Measurements from ENCODE around the gene NR0B2.
A peak's percentile ranks its signal among the peaks of the same experiment; 100 is the strongest.
"Not testable (repeated sequence)": the region's sequence is repeated elsewhere in the genome, so short reads cannot be mapped to it uniquely, and the experiment has no call there.

Gene NR0B2

DNA sequence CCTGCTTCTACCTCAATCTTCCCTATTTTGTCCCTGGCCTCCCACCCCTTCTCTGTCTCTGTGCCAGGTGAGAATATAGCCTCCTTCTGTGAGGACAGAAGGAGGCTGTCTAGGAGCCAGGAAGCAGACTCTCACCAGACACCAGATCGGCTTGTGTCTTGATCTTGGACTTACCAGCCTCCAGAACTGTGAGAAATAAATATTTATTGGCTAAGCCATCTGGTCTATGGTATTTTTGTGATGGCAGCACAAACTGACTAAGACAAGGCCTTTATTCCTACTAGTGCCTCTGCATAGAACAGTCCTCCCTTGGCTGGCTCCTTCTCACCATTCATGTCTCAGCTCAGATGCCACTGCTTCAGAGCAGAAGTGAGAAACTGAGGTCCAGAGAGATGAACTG is 25.5 kb downstream of the NR0B2 start:
- DNase-seq = no peak

DNA sequence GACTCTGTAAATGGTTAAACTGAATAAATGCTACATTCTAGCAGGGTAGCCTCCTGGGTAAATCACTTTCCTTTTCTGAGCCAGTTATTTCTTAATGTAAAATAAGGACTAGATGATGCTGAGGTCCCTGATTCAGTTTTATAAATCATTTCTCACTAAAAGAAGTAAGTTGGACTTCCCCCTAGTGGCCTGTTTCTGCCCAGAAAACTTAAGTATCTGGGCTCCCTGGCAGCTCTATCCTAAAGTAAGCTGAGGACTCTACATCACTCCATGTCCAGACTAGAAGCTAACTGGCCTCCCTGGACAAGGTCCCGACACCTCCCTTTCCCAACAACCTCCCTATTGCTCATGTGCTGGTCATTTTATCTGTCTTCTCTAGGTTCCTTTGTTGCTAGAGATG is 26.6 kb downstream of the NR0B2 start:
- DNase-seq = no peak

DNA sequence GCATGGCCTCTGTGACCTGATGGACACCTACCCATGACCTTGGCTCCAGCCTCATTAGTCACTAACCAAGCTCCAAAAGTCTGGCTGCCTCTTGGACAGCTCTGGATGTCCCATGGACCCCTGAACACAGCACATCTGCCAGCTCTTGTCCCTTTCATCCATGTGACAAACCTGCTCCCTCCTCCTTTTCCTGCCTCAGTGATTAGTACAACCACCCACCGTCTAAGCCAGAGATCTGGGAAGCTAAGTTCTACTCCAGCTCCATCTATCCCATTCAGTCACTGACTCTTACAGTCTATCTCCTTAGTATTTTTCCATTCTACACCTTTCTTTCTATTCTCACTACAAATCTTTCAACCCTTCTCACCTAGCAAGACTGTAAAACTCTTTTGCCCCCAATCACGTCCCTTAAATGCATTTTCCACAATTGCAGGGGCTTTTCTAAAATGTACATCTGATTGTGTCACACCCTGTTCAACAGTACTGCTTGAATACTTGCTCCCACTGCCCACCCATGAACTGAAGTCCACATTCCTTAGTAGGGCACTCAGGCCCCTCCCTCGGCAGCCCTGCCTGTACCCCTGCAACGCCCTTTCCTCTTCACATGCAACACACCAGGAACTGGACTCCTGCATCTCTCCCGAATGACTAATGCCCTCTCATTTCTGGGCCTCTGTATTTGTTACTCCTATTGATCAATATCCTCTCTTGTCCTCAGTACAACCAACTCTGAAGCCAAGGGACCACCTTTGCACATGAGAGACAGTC is 30.9 kb downstream of the NR0B2 start:
- DNase-seq = no peak

GRCh38 chr1:26881611-26882010 is 32.2 kb downstream of the NR0B2 start:
- DNase-seq = not testable (repeated sequence)

DNA sequence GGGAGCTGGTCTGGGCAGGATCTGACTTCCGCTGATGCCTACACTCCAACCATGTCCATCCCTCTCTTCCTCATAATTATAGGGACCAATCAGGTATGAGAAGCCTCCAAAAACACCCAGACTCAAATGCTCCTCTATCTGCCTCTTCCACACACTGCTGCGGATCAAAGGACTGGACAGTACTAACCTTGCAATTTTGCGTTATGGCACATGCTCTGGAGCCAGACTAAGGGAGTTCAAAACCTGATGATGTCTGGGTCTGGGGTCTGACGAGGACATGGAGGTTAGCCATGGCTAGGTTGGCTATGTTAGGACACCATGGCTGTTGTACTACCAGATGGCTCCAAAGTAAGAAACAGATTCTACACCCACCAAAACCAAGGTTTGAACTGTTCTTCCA is 34.0 kb downstream of the NR0B2 start:
- no peak for DNase-seq

DNA sequence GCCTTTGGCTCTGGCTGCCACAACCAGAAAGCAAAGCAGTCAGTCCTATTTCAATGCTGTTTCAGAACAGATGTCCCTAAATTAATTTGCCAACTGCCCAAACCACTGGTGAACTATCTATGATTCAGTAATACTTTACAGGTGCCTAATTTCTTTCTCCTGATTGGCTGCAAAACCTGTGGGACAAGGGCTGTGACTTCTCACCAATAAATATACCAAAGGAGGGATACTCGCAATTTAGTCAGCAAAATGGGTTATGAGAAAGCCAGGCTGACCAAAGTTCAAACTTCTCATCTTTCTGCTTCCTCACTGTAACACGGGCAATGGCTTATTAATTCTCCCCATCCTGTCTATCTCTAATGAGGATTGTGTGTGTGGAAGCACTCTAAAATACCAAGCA is 36.4 kb downstream of the NR0B2 start:
- DNase-seq = no peak

- no peak for DNase-seq
Observed at GRCh38 chr1:26874896-26875295, 38.9 kb downstream of the NR0B2 start.

DNA sequence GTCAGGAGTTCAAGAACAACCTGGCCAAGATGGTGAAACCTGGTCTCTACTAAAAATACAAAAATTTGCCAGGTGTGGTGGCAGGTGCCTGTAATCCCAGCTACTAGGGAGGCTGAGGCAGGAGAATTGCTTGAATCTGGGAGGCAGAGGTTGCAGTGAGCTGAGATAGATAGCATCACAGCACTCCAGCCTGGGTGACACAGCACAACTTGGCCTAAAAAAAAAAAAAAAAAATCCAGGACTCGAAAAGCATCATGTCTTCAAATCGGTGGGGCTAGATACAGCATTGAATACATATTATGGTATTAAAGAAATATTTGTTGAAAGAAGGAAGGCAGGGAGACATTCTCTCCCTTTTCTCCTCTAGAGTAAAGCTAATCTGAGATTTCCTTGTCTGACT is 40.7 kb downstream of the NR0B2 start:
- not testable (repeated sequence) for DNase-seq

DNA sequence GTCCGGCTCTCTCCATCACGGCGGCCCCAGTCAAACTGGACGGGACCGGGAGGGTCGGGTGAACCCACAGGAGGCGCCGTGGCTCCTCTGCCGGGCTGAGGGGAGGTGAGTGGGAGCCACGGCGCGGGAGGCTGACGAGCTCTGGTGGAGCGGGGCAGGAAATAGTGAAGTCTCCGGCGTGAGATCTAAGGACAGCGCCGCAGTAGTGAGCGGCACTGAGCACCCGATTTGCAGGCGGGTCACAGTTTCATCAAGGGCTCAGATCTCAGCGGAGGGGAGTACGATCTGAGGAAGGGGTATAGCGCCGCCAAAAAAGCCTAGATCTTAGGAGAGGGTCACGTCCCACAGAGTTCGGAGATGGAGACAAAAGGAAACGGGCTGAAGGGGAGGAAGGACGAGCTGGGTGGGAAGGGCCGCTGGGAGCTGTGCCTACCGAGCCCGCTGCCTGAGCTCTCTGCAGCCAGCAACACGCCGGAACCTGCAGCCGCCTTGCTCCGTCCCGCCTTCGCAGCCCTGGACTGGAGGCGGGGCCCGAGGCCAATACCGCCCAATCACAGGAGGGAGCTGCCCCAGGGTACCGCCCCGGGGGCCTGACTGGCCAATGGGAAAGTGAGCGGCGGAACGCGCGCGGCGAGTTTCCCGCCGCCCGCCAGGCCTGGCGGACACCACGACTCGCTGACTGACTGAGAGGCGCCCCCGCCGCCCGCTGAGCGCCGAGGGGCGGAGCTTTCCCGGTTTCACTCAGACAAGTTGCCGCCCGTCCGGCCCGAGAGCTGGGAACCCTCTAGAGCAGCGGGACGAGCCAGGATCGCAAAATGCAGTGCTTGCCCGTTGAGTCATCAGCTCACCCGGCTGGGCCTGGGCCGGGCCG is 48.9 kb downstream of the NR0B2 start:
- peak; percentile 97 for DNase-seq

DNA sequence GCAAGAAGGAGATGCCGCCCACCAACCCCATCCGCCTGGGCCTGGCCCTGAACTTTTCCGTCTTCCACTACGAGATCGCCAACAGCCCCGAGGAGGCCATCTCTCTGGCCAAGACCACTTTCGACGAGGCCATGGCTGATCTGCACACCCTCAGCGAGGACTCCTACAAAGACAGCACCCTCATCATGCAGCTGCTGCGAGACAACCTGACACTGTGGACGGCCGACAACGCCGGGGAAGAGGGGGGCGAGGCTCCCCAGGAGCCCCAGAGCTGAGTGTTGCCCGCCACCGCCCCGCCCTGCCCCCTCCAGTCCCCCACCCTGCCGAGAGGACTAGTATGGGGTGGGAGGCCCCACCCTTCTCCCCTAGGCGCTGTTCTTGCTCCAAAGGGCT is 50.1 kb downstream of the NR0B2 start:
- DNase-seq = no peak

DNA sequence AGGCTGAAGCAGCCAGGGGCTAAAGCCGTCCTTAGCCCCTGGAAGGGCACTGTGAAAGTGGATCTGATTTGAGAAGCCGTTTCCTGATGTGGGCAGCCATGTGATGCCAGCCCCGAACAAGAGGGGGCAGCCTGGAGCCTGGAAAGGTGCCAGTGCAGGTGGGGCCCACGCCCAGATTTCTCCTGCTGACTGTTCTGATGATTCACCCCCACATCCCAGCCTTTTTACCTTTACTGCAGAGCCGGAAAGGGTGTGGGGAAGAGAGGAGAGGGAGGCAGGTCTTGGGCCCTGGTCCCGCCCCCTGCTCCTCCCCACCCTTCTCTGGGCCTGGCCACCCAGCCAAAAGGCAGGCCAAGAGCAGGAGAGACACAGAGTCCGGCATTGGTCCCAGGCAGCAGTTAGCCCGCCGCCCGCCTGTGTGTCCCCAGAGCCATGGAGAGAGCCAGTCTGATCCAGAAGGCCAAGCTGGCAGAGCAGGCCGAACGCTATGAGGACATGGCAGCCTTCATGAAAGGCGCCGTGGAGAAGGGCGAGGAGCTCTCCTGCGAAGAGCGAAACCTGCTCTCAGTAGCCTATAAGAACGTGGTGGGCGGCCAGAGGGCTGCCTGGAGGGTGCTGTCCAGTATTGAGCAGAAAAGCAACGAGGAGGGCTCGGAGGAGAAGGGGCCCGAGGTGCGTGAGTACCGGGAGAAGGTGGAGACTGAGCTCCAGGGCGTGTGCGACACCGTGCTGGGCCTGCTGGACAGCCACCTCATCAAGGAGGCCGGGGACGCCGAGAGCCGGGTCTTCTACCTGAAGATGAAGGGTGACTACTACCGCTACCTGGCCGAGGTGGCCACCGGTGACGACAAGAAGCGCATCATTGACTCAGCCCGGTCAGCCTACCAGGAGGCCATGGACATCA is 50.7 kb downstream of the NR0B2 start, which contains the start of gene SFN:
Gene SFN (plus strand): TSS at position 369 of the 904 bp plus-strand sequence. CDS start 64 bp downstream, at position 433.
- DNase-seq = no peak

GRCh38 chr1:26861889-26862378 is 51.8 kb downstream of the NR0B2 start:
- DNase-seq = no peak
